Mesothelial cell of epicardium (in vitro differentiated cells): ENCODE data around the gene SORCS3. TPM values are rescaled to one million over a fixed set of nuclear protein-coding genes. Genes with fewer than 3 reads are reported as not detected.

Experiments
- DNase-seq, 2 experiments: peaks; one replicate each; pipeline ENCODE4 v3.0.0; 2021; ENCODE audit warnings: low spot score in 2 of 2; ENCODE audit not compliant: unreplicated experiment in 2 of 2
- H3K27ac Mint-ChIP-seq: 2 replicates; pipeline ENCODE4 v1.8.0; 2021; ENCODE audit warnings: mixed read lengths
- H3K27me3 Mint-ChIP-seq: 2 replicates; pipeline ENCODE4 v1.8.0; 2021; ENCODE audit warnings: low read depth, mixed read lengths
- H3K36me3 Mint-ChIP-seq: 2 replicates; pipeline ENCODE4 v1.8.0; 2021; ENCODE audit warnings: mixed read lengths
- H3K4me1 Mint-ChIP-seq: 2 replicates; pipeline ENCODE4 v1.8.0; 2021; ENCODE audit warnings: mixed read lengths
- H3K4me3 Mint-ChIP-seq: 2 replicates; pipeline ENCODE4 v1.8.0; 2021; ENCODE audit warnings: mild to moderate bottlenecking, moderate library complexity, mixed read lengths
- H3K9me3 Mint-ChIP-seq: 2 replicates; pipeline ENCODE4 v1.8.0; 2021; ENCODE audit warnings: mixed read lengths
- CTCF ChIP-seq: fragments of 200-600 bp; sonication (generic); IDR thresholded peaks from one replicate; pipeline ENCODE4 v1.5.0; 2021; ENCODE audit warnings: antibody characterized with exemption; ENCODE audit not compliant: unreplicated experiment
- total RNA-seq: library from RNA; stranded (reverse); gene quantifications from 3 replicates; pipeline ENCODE4 v1.2.1, GENCODE V29; 2021

Gene SORCS3
- total RNA-seq, 1 donor from 2014 or later, result 0.04 TPM

DNA sequence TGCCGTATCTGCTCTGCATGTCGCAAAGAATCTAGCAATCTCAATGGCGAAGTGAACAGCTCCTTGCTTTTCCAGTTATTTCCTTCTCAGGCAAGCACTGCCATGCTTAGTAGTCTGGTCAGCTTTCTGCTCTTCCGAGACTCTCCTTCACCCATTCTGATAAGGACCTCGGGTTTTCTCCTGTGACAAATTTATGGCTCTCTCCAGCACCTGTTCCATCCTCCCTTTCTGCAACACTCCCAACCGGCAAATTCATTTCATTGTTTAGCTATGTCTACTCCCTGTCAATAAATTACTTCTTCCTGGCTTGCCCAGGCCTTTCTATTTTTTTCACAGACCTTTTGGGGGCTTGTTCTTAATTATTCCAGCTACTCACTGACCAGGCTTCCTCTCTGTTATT lies 252.6 kb downstream of the SORCS3 start:
- H3K27me3 Mint-ChIP-seq, result peaks cover 17% of the 10 kb centered on the region
- no peak overlapping the region for H3K4me3 Mint-ChIP-seq
- no peaks in the 10 kb centered on the region for H3K4me1 Mint-ChIP-seq
- H3K9me3 Mint-ChIP-seq, result peaks cover 19% of the 10 kb centered on the region
- TF ChIP-seq CTCF, result no peak
- no peak for DNase-seq
- no peak overlapping the region for H3K27ac Mint-ChIP-seq
- peaks cover 1% of the 10 kb centered on the region for H3K36me3 Mint-ChIP-seq

DNA sequence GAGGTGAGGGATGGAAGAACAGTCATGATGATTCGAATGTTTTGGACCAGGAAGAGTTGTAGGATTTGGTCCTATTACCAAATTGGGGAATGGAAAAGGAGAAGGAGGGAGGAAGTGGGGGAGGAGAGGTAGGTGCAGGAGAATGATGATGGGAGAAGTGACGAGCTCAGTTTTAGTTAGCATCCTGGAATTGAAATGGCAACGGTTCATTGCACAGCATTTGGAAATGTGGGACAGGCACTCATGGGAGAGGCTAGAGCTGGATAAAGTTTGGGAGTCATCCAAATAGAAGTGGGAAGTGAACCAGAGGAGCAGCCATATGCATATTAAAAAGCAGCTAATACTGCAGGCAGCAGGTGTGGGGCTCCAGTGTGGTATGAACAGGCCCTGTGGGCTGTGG lies 253.6 kb downstream of the SORCS3 start:
- no peaks in the 10 kb centered on the region for H3K4me1 Mint-ChIP-seq
- no peak overlapping the region for H3K4me3 Mint-ChIP-seq
- DNase-seq, result no peak
- peaks cover 11% of the 10 kb centered on the region for H3K9me3 Mint-ChIP-seq
- H3K36me3 Mint-ChIP-seq, result no peaks in the 10 kb centered on the region
- peaks cover 25% of the 10 kb centered on the region for H3K27me3 Mint-ChIP-seq
- H3K27ac Mint-ChIP-seq, result no peak overlapping the region
- no peak for TF ChIP-seq CTCF

DNA sequence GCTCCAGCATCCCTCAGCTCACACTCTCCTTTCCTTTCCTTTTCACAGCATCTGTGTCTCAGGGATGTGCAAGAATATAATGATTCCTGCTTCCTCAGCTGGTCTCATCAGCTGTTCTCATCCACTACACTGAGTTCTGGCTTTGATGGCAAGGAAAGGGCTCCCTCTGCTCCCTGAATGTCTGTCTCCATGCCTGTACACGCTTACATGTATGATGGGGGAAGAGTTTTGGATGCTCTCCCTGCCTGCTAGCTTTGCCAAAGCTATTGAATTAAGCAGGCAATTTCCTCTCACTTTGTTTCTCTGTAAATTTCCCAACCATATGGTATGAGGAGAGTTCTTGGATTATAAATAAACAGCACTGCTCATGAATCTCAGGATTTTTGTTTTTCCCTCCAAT lies 254.5 kb downstream of the SORCS3 start:
- Mint-ChIP-seq H3K9me3 (peaks cover 4% of the 10 kb centered on the region), H3K4me1 (no peaks in the 10 kb centered on the region), H3K4me3 (no peak overlapping the region), H3K36me3 (no peaks in the 10 kb centered on the region), H3K27me3 (peaks cover 33% of the 10 kb centered on the region), H3K27ac (no peak overlapping the region)
- no peak for TF ChIP-seq CTCF
- DNase-seq, result no peak

DNA sequence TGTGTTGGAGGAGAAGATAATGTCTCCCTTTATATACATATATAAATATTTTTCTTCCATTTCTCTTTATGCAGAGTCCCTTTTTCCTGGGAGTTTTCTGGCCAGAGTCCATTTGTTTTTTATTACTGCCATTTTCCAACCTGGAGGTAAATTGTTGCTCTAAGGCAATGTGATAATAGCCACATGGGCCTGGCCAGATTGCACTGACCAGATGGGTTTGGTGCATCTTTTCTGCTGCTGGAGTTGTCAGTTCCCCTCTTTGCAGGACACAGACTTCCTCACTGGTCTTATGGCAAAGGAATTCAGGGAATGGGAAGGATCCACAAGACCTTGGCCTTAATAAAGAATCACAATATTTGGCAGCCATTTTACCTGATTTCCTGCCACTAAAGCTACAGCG lies 254.9 kb downstream of the SORCS3 start:
- no peak overlapping the region for H3K4me3 Mint-ChIP-seq
- peaks cover 33% of the 10 kb centered on the region for H3K27me3 Mint-ChIP-seq
- H3K4me1 Mint-ChIP-seq, result no peaks in the 10 kb centered on the region
- no peak for DNase-seq
- no peak overlapping the region for H3K27ac Mint-ChIP-seq
- H3K9me3 Mint-ChIP-seq, result no peaks in the 10 kb centered on the region
- no peaks in the 10 kb centered on the region for H3K36me3 Mint-ChIP-seq
- no peak for TF ChIP-seq CTCF

DNA sequence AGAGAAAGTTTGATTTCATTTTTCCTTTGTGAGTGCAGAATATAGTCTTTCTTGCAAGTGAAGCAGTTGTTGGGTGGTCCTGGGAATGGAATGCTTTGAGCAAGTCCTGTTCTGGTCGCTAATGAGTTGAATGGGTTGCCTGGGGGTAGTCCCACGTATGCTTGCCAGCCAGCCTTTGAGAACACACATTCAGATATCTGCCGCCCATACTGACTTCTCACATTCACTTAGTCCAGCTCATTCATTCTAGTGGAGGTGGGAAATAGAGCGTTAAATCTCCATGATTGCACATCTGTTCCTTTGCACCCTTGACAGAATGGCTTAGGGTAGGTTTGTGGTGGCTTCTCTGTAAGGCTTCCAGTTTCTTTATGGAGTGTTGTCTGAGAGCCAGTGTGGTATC lies 256.6 kb downstream of the SORCS3 start:
- DNase-seq, result no peak
- Mint-ChIP-seq H3K4me3 (no peak overlapping the region), H3K4me1 (no peaks in the 10 kb centered on the region)

More for the DNA sequence above, 256.6 kb downstream of the SORCS3 start:
- no peaks in the 10 kb centered on the region for H3K9me3 Mint-ChIP-seq
- peaks cover 43% of the 10 kb centered on the region for H3K27me3 Mint-ChIP-seq
- no peak for TF ChIP-seq CTCF
- H3K36me3 Mint-ChIP-seq, result no peaks in the 10 kb centered on the region
- no peak overlapping the region for H3K27ac Mint-ChIP-seq
